HepG2 (cell line): ENCODE results near the gene SPATS2. TPM values are rescaled to one million over a fixed set of nuclear protein-coding genes. Genes with fewer than 3 reads are reported as not detected.

Source experiments
- MAFF ChIP-seq: IDR thresholded peaks from 2 replicates; pipeline ENCODE4 v1.6.1; 2011; ENCODE audit warnings: low read depth, low read length, improper control_type of control experiment
- MYC ChIP-seq: sonication (generic); formaldehyde crosslinking; IDR thresholded peaks from 2 replicates; pipeline ENCODE4 v1.9.0; 2021; ENCODE audit warnings: missing genetic modification reagents, borderline replicate concordance
- NFRKB ChIP-seq: fragments of 450-650 bp; IDR thresholded peaks from 2 replicates; pipeline ENCODE4 v1.6.1; 2017
- PAWR ChIP-seq: sonication (generic); formaldehyde crosslinking; IDR thresholded peaks from 2 replicates; pipeline ENCODE4 v1.4.0; 2020; ENCODE audit warnings: missing genetic modification reagents, mild to moderate bottlenecking, borderline replicate concordance
- POGZ ChIP-seq: sonication (generic); formaldehyde crosslinking; IDR thresholded peaks from 2 replicates; pipeline ENCODE4 v1.4.0; 2020; ENCODE audit warnings: mild to moderate bottlenecking, missing genetic modification reagents
- SMAD3 ChIP-seq: sonication (generic); formaldehyde crosslinking; IDR thresholded peaks from 2 replicates; pipeline ENCODE4 v1.4.0; 2020; ENCODE audit warnings: missing genetic modification reagents
- SNAI1 ChIP-seq: sonication (generic); formaldehyde crosslinking; IDR thresholded peaks from 2 replicates; pipeline ENCODE4 v1.5.0; 2020; ENCODE audit warnings: mild to moderate bottlenecking, missing genetic modification reagents, borderline replicate concordance
- TRIM24 ChIP-seq: sonication (generic); formaldehyde crosslinking; IDR thresholded peaks from 2 replicates; pipeline ENCODE4 v1.8.0; 2022; ENCODE audit warnings: mild to moderate bottlenecking, missing genetic modification reagents
- ZFP90 ChIP-seq: sonication (generic); formaldehyde crosslinking; IDR thresholded peaks from 2 replicates; pipeline ENCODE4 v1.8.0; 2022; ENCODE audit warnings: missing genetic modification reagents, mild to moderate bottlenecking, inconsistent platforms, borderline replicate concordance
- ZMAT3 ChIP-seq: sonication (generic); formaldehyde crosslinking; conservative IDR thresholded peaks from 2 replicates; pipeline ENCODE4 v1.7.0; 2021; ENCODE audit warnings: missing genetic modification reagents
- ZNF292 ChIP-seq: sonication (generic); formaldehyde crosslinking; IDR thresholded peaks from 2 replicates; pipeline ENCODE4 v1.8.1; 2022; ENCODE audit warnings: mild to moderate bottlenecking, low read depth, missing genetic modification reagents, borderline replicate concordance
- ZNF367 ChIP-seq: sonication (generic); formaldehyde crosslinking; IDR thresholded peaks from 2 replicates; pipeline ENCODE4 v1.4.0; 2020; ENCODE audit warnings: missing genetic modification reagents, borderline replicate concordance
- ZNF629 ChIP-seq: sonication (generic); formaldehyde crosslinking; conservative IDR thresholded peaks from 2 replicates; pipeline ENCODE4 v1.5.0; 2020; ENCODE audit warnings: missing genetic modification reagents
- ZNF672 ChIP-seq: sonication (generic); formaldehyde crosslinking; IDR thresholded peaks from 2 replicates; pipeline ENCODE4 v1.8.1; 2022; ENCODE audit warnings: missing genetic modification reagents
- ZNF891 ChIP-seq: sonication (generic); formaldehyde crosslinking; IDR thresholded peaks from 2 replicates; pipeline ENCODE4 v1.5.0; 2020; ENCODE audit warnings: mild to moderate bottlenecking, missing genetic modification reagents
- polyA plus RNA-seq, 8 experiments: library from polyadenylated mRNA; depleted of rRNA in 3 of 8; stranded (reverse) in 7 of 8; unstranded in 1 of 8; fragments of >200 nt; fragmentation: Illumina TruSeq in 4 of 8; extraction: Trizol in 4 of 8; gene quantifications; 2 replicates each; pipeline versions ENCODE4 v1.2.1 to v1.2.3, GENCODE V29; 2011 to 2016; ENCODE audit warnings: low read depth in 4 of 8, missing spikeins in 1 of 8, mixed read lengths in 1 of 8; ENCODE audit not compliant: insufficient read depth in 1 of 8
- total RNA-seq, 5 experiments: library from RNA; depleted of rRNA; stranded (reverse); fragments of >200 nt; fragmentation: Illumina TruSeq; extraction: Trizol; gene quantifications; 2 replicates each; pipeline ENCODE4 v1.2.3, GENCODE V29; 2016; ENCODE audit warnings: low read depth in 1 of 5
- TF ChIP-seq, protein P1 (sequence below): sonication (generic); formaldehyde crosslinking; IDR thresholded peaks from 2 replicates; pipeline ENCODE4 v1.4.0; 2020; ENCODE audit warnings: missing genetic modification reagents
- TF ChIP-seq, protein P2 (sequence below): sonication (generic); formaldehyde crosslinking; IDR thresholded peaks from 2 replicates; pipeline ENCODE4 v1.8.0; 2022; ENCODE audit warnings: missing genetic modification reagents, mild to moderate bottlenecking, borderline replicate concordance
- TF ChIP-seq, protein P3 (sequence below): conservative IDR thresholded peaks from 2 replicates; pipeline ENCODE4 v1.6.1; 2018; ENCODE audit warnings: missing genetic modification reagents
- TF ChIP-seq, protein P4 (sequence below): sonication (generic); formaldehyde crosslinking; IDR thresholded peaks from 2 replicates; pipeline ENCODE4 v1.8.0; 2022; ENCODE audit warnings: missing genetic modification reagents, mild to moderate bottlenecking, inconsistent platforms, borderline replicate concordance
- TF ChIP-seq, protein P5 (sequence below): IDR thresholded peaks from 2 replicates; pipeline ENCODE4 v1.6.1; 2016; ENCODE audit warnings: mild to moderate bottlenecking

The SPATS2 gene
- total and polyA plus RNA-seq, 2 of the 13 experiments (the other 11 are each of a cell fraction or from before 2014, with no cell fraction given): 19.3 to 28.1 TPM

DNA sequence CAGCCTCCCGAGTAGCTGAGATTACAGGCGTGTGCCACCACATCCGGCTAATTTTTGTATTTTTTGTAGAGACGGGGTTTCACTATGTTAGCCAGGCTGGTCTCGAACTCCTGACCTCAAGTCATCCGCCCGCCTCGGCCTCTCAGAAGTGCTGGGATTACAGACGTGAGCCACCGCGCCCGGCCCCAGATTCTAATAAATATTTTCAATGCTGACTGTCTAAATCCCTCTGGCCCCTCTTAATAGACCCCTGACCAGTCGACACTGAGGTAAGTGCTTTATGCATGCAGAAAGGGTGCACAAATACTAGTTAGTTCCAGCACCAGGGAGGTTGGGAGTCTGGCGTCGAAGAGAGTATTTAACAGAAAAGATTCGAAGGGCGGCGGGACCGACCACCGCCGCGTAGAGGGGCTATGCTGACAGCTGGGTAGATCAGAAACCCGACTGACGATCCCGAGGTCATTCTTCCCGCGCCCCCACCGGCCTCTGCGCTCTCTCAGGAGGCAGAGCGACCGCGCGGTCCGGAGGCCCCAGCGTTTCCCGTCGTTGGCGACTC, 1.1 kb upstream of the SPATS2 start (continued):
- TF ChIP-seq, protein P1, sequence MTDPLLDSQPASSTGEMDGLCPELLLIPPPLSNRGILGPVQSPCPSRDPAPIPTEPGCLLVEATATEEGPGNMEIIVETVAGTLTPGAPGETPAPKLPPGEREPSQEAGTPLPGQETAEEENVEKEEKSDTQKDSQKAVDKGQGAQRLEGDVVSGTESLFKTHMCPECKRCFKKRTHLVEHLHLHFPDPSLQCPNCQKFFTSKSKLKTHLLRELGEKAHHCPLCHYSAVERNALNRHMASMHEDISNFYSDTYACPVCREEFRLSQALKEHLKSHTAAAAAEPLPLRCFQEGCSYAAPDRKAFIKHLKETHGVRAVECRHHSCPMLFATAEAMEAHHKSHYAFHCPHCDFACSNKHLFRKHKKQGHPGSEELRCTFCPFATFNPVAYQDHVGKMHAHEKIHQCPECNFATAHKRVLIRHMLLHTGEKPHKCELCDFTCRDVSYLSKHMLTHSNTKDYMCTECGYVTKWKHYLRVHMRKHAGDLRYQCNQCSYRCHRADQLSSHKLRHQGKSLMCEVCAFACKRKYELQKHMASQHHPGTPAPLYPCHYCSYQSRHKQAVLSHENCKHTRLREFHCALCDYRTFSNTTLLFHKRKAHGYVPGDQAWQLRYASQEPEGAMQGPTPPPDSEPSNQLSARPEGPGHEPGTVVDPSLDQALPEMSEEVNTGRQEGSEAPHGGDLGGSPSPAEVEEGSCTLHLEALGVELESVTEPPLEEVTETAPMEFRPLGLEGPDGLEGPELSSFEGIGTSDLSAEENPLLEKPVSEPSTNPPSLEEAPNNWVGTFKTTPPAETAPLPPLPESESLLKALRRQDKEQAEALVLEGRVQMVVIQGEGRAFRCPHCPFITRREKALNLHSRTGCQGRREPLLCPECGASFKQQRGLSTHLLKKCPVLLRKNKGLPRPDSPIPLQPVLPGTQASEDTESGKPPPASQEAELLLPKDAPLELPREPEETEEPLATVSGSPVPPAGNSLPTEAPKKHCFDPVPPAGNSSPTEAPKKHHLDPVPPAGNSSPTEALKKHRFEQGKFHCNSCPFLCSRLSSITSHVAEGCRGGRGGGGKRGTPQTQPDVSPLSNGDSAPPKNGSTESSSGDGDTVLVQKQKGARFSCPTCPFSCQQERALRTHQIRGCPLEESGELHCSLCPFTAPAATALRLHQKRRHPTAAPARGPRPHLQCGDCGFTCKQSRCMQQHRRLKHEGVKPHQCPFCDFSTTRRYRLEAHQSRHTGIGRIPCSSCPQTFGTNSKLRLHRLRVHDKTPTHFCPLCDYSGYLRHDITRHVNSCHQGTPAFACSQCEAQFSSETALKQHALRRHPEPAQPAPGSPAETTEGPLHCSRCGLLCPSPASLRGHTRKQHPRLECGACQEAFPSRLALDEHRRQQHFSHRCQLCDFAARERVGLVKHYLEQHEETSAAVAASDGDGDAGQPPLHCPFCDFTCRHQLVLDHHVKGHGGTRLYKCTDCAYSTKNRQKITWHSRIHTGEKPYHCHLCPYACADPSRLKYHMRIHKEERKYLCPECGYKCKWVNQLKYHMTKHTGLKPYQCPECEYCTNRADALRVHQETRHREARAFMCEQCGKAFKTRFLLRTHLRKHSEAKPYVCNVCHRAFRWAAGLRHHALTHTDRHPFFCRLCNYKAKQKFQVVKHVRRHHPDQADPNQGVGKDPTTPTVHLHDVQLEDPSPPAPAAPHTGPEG: no peak
- no peak for TF ChIP-seq PAWR (CRISPR knock-in tag)
- TF ChIP-seq ZMAT3 (CRISPR knock-in tag): 0 out of 2 replicates have a peak, but pooled peaks have one; percentile 3
- no peak for TF ChIP-seq MYC (CRISPR knock-in tag)
- TF ChIP-seq TRIM24 (CRISPR knock-in tag): no peak
- no peak for TF ChIP-seq ZNF672
- TF ChIP-seq, protein P2, sequence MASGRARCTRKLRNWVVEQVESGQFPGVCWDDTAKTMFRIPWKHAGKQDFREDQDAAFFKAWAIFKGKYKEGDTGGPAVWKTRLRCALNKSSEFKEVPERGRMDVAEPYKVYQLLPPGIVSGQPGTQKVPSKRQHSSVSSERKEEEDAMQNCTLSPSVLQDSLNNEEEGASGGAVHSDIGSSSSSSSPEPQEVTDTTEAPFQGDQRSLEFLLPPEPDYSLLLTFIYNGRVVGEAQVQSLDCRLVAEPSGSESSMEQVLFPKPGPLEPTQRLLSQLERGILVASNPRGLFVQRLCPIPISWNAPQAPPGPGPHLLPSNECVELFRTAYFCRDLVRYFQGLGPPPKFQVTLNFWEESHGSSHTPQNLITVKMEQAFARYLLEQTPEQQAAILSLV (CRISPR knock-in tag): no peak
- no peak for TF ChIP-seq NFRKB
- no peak for TF ChIP-seq ZNF629
- TF ChIP-seq SMAD3: no peak
- TF ChIP-seq ZFP90 (CRISPR knock-in tag): no peak
- no peak for TF ChIP-seq ZNF367
- TF ChIP-seq, protein P3, sequence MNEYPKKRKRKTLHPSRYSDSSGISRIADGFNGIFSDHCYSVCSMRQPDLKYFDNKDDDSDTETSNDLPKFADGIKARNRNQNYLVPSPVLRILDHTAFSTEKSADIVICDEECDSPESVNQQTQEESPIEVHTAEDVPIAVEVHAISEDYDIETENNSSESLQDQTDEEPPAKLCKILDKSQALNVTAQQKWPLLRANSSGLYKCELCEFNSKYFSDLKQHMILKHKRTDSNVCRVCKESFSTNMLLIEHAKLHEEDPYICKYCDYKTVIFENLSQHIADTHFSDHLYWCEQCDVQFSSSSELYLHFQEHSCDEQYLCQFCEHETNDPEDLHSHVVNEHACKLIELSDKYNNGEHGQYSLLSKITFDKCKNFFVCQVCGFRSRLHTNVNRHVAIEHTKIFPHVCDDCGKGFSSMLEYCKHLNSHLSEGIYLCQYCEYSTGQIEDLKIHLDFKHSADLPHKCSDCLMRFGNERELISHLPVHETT (CRISPR knock-in tag): no peak
- no peak for TF ChIP-seq ZNF292
- TF ChIP-seq POGZ (CRISPR knock-in tag): no peak
- TF ChIP-seq, protein P4, sequence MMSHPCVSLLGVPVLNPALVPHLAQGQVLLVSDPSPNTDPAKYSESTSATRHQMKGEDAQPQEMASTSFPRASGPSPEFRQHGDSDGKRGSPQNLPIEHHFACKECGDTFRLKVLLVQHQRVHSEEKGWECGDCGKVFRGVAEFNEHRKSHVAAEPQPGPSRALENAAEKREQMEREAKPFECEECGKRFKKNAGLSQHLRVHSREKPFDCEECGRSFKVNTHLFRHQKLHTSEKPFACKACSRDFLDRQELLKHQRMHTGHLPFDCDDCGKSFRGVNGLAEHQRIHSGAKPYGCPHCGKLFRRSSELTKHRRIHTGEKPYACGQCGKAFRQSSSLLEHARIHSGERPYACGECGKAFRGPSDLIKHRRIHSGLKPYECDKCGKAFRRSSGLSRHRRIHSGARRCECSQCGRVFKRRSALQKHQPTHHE (CRISPR knock-in tag): no peak
- TF ChIP-seq, protein P5, sequence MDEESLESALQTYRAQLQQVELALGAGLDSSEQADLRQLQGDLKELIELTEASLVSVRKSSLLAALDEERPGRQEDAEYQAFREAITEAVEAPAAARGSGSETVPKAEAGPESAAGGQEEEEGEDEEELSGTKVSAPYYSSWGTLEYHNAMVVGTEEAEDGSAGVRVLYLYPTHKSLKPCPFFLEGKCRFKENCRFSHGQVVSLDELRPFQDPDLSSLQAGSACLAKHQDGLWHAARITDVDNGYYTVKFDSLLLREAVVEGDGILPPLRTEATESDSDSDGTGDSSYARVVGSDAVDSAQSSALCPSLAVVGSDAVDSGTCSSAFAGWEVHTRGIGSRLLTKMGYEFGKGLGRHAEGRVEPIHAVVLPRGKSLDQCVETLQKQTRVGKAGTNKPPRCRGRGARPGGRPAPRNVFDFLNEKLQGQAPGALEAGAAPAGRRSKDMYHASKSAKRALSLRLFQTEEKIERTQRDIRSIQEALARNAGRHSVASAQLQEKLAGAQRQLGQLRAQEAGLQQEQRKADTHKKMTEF: no peak
- TF ChIP-seq ZNF891 (CRISPR knock-in tag): no peak
- TF ChIP-seq MAFF: no peak
- 0 out of 2 replicates have a peak, but pooled peaks have one; percentile 15 for TF ChIP-seq SNAI1 (CRISPR knock-in tag)
